Upper lobe of left lung (tissue), 4 donors: ENCODE results near the gene SPATA13.

Experiments used
- POLR2A ChIP-seq, 4 donors: fragments of 450-650 bp; IDR thresholded peaks; one replicate each; pipeline ENCODE4 v1.5.1; 2016 to 2017; ENCODE audit warnings: antibody characterized with exemption in 4 of 4, mild to moderate bottlenecking in 2 of 4
- TF ChIP-seq, protein P1 (sequence below), 6 experiments: fragments of 450-650 bp in 4 of 6; fragments of 200-600 bp in 2 of 6; sonication (generic) in 2 of 6; IDR thresholded peaks; one replicate each; pipeline ENCODE4 v1.5.1; 2016 to 2019; ENCODE audit warnings: antibody characterized with exemption in 6 of 6

GRCh38 chr13:24175847-24176246 is 15.3 kb downstream of the SPATA13 start:
- TF ChIP-seq, protein P1, sequence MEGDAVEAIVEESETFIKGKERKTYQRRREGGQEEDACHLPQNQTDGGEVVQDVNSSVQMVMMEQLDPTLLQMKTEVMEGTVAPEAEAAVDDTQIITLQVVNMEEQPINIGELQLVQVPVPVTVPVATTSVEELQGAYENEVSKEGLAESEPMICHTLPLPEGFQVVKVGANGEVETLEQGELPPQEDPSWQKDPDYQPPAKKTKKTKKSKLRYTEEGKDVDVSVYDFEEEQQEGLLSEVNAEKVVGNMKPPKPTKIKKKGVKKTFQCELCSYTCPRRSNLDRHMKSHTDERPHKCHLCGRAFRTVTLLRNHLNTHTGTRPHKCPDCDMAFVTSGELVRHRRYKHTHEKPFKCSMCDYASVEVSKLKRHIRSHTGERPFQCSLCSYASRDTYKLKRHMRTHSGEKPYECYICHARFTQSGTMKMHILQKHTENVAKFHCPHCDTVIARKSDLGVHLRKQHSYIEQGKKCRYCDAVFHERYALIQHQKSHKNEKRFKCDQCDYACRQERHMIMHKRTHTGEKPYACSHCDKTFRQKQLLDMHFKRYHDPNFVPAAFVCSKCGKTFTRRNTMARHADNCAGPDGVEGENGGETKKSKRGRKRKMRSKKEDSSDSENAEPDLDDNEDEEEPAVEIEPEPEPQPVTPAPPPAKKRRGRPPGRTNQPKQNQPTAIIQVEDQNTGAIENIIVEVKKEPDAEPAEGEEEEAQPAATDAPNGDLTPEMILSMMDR (IDR thresholded peaks at IDR 0.05): no peak
- no peak for TF ChIP-seq POLR2A (IDR thresholded peaks at IDR 0.05)
